ENCODE results near the gene OPA1.

The OPA1 gene

DNA sequence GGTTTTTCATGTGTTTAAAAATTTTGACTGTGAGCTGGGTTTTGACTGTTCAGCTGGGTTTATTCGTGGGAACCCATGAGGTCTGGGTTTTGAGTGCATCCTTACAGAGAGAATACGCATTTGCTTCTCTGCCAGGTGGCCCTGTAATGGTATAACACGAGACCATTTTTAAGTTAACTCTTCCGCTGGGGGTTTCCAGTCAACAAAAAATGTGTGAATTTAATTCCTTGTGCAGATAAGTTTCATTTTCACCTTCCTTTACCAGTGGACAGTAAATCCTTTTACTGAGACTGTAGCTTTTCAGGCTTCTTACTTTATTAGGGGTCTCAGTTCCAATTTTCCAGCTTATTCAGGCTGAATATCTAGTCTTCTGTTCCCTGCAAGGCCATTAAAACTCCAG is 149.6 kb downstream of the OPA1 start:
- no peaks in the 10 kb centered on the region for H3K36me3 ChIP-seq
- TF ChIP-seq, protein P1, sequence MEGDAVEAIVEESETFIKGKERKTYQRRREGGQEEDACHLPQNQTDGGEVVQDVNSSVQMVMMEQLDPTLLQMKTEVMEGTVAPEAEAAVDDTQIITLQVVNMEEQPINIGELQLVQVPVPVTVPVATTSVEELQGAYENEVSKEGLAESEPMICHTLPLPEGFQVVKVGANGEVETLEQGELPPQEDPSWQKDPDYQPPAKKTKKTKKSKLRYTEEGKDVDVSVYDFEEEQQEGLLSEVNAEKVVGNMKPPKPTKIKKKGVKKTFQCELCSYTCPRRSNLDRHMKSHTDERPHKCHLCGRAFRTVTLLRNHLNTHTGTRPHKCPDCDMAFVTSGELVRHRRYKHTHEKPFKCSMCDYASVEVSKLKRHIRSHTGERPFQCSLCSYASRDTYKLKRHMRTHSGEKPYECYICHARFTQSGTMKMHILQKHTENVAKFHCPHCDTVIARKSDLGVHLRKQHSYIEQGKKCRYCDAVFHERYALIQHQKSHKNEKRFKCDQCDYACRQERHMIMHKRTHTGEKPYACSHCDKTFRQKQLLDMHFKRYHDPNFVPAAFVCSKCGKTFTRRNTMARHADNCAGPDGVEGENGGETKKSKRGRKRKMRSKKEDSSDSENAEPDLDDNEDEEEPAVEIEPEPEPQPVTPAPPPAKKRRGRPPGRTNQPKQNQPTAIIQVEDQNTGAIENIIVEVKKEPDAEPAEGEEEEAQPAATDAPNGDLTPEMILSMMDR (IDR thresholded peaks at IDR 0.05; ENCODE audit: low read depth, low read length): no peak
- H3K4me1 ChIP-seq: peaks cover 34% of the 10 kb centered on the region
- H3K9me3 ChIP-seq: no peaks in the 10 kb centered on the region
- H3K4me3 ChIP-seq (ENCODE audit: low read depth, low read length): no peak overlapping the region
- no peaks in the 10 kb centered on the region for H3K27me3 ChIP-seq
- no peak for DNase-seq

DNA sequence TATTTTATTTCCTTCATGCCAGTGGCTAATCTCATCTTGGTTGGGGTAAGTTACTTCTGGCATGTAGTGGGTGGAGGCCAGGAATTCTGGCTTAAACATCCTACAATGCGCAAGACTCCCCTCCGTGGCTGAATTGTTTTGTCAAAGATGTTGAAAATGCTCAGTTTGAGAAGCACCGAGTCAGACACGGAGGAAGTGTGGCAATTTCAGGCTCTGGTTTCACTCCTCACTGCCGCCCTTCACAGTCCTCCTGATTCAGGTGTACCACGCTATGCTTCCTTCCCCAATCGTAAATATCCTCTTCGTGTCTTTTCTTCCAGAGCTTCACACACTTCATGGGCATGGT is 150.7 kb downstream of the OPA1 start:
- TF ChIP-seq, protein P1 (IDR thresholded peaks at IDR 0.05; ENCODE audit: low read depth, low read length): no peak
- no peak overlapping the region for H3K4me3 ChIP-seq (ENCODE audit: low read depth, low read length)
- DNase-seq: no peak
- H3K36me3 ChIP-seq: no peaks in the 10 kb centered on the region
- H3K9me3 ChIP-seq: no peaks in the 10 kb centered on the region
- H3K4me1 ChIP-seq: peaks cover 34% of the 10 kb centered on the region
- H3K27me3 ChIP-seq: no peaks in the 10 kb centered on the region

DNA sequence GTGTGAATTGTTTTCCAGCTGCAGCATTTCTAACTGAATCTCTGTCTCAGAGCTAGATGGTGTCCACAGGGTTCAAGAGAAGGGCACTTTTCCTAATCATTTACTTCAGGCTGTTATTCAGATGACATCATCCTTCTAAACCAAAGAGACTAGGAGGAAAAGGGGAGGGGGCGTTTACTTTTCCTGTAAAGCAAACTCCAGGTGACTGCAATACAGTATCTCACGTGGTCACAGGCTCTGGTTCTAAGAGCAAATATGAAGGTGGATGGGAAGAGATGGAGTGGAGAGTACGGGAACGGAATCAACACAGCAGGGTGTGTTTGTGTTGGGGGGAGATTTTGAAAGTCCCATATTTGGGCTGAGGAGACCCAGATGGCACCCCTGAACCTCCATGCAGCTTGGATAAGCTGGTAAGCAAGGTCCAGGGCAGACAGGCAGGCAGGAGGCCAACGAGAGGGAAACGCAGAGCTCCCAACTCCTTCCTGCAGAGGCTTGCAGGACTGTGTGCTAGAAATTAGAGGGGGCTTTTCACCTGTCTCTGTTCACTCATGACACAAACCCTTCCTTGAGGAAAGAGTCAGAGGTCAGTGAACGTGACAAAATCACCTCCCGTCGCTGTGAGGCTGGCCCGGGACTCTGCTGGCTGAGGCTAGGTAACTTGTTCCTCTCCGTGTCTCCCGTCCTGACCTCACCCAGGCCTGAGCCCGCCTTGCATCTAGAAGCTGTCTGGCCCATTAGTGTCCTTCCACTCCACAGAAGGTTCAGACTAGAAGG is 151.2 kb downstream of the OPA1 start:
- peaks cover 34% of the 10 kb centered on the region for H3K4me1 ChIP-seq
- H3K9me3 ChIP-seq: no peaks in the 10 kb centered on the region
- H3K27me3 ChIP-seq: no peaks in the 10 kb centered on the region
- no peaks in the 10 kb centered on the region for H3K36me3 ChIP-seq
- no peak for DNase-seq
- TF ChIP-seq, protein P1 (IDR thresholded peaks at IDR 0.05; ENCODE audit: low read depth, low read length): no peak
- peak overlapping the region; percentile 21 for H3K4me3 ChIP-seq (ENCODE audit: low read depth, low read length)

DNA sequence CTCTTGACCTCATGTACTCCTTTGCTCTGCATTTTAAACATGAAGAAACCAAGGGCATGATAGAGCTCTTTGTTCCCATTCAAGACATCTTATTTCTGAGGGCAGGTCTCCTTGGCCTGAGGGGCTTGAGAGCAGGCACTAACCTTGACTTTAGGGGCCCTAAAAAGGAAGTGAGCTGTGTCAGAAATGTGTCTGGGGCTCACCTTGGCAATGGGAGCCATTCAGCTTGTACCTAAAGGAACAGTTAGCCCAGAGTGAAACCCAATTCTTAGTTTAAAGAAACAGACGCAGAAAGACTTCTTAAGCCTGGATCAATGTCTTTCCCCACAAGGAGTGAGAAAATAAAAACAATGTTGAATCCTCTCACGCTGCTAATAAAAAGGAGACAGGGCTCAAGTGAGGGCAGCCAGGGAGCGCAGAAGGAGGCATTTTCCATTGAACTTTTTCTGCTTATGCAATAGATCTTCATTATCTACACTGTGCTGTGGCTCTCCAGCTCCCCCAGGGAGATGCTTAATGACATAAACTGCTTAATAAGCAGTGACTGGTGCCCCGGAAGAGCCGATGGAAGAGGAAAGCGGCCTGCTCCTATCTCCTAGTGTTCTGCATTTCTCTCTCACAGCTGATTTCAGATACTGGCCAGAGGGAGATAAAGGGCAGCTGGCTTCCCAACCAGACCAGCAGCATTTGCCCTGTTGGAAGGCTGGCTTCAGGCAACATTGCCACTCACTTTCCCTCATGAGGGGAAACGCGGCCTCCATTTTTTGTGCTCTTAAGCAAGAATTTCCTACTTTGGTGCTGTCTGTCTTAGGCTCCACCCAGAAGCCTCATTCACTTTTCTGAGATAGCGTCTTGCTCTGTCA is 152.0 kb downstream of the OPA1 start:
- DNase-seq: peak; percentile 91
- H3K27me3 ChIP-seq: no peaks in the 10 kb centered on the region
- no peaks in the 10 kb centered on the region for H3K9me3 ChIP-seq
- H3K4me1 ChIP-seq: peaks cover 34% of the 10 kb centered on the region
- TF ChIP-seq, protein P1 (IDR thresholded peaks at IDR 0.05; ENCODE audit: low read depth, low read length): no peak
- H3K36me3 ChIP-seq: no peaks in the 10 kb centered on the region
- peak overlapping the region; percentile 21 for H3K4me3 ChIP-seq (ENCODE audit: low read depth, low read length)

DNA sequence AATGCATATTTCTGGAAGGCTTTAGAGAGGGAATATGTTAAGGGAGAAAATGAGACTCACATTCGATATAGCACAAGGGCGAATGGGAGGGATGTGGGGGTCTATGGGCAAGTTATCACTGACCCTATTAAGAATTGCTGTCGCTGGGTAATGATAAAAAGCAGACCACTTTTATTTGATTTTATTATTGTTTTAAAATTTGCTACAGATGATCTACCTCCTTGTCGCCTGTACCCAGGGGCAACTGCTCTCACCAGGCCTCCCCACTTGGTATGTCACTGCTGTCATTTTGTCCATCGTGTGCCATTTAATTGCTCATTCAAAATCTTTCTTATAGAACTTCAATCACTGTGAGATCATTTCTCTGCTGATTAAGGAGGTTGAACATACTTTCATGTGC is 153.8 kb downstream of the OPA1 start:
- Histone ChIP-seq H3K4me3 (ENCODE audit: low read depth, low read length) (no peak overlapping the region), H3K9me3 (no peaks in the 10 kb centered on the region), H3K4me1 (peaks cover 34% of the 10 kb centered on the region), H3K36me3 (no peaks in the 10 kb centered on the region), H3K27me3 (no peaks in the 10 kb centered on the region)
- TF ChIP-seq, protein P1 (IDR thresholded peaks at IDR 0.05; ENCODE audit: low read depth, low read length): no peak
- peak; percentile 40 for DNase-seq

All from BE2C (cell line).